GM21367 (cell line): ENCODE results near the gene HOXD12.

Experiments
- ATAC-seq: cut with Tn5 transposase; IDR thresholded peaks from one replicate; pipeline ENCODE4 v1.9.1; 2021; ENCODE audit not compliant: unreplicated experiment

Gene HOXD12

DNA sequence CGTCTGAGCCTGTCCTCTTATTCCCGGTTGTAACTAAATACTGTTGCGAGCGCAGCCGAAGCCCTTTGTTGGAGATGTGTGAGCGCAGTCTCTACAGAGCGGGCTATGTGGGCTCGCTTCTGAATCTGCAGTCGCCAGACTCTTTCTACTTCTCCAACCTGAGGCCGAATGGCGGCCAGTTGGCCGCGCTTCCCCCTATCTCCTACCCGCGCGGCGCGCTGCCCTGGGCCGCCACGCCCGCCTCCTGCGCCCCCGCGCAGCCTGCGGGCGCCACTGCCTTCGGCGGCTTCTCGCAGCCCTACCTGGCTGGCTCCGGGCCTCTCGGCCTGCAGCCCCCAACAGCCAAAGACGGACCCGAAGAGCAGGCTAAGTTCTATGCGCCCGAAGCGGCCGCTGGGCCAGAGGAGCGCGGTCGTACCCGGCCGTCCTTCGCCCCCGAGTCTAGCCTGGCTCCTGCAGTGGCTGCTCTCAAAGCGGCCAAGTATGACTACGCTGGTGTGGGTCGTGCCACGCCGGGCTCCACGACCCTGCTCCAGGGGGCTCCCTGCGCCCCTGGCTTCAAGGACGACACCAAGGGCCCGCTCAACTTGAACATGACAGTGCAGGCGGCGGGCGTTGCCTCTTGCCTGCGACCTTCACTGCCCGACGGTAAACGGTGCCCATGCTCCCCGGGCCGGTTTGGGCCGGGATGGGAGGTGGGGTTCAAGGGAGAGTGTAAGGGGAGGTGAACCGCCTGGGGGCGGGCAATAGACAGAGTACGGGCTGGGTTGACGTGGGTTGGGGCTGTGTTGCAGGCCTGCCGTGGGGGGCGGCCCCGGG is at the start of gene HOXD12:
Gene HOXD12 (plus strand): TSS at position 68 of the 819 bp plus-strand sequence. CDS start 7 bp downstream, at position 75.
- ATAC-seq: no peak

- ATAC-seq: no peak
These were observed 43.2 kb upstream of the HOXD12 start for GRCh38 chr2:176056406-176056805.

DNA sequence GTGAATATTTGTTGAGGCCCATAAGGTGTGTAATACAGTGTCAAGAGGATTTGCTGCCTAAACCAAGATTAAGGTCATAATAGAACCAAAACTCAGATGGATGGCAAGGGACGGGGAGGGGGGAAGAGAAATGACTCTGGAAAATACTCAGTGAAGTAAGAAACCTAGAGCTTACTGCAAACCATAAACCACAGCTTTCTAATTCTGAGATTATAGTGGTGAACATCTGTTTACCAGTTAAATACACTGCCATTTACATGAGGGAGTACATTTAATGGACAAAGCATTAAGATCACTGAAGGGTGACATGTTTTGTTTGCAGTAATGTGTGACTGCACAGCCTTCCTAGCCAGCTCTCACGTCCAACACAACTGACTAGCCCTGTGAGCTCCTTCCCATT is 35.6 kb upstream of the HOXD12 start:
- no peak for ATAC-seq

- no peak for ATAC-seq
These were observed 32.7 kb upstream of the HOXD12 start for GRCh38 chr2:176066645-176067588.

DNA sequence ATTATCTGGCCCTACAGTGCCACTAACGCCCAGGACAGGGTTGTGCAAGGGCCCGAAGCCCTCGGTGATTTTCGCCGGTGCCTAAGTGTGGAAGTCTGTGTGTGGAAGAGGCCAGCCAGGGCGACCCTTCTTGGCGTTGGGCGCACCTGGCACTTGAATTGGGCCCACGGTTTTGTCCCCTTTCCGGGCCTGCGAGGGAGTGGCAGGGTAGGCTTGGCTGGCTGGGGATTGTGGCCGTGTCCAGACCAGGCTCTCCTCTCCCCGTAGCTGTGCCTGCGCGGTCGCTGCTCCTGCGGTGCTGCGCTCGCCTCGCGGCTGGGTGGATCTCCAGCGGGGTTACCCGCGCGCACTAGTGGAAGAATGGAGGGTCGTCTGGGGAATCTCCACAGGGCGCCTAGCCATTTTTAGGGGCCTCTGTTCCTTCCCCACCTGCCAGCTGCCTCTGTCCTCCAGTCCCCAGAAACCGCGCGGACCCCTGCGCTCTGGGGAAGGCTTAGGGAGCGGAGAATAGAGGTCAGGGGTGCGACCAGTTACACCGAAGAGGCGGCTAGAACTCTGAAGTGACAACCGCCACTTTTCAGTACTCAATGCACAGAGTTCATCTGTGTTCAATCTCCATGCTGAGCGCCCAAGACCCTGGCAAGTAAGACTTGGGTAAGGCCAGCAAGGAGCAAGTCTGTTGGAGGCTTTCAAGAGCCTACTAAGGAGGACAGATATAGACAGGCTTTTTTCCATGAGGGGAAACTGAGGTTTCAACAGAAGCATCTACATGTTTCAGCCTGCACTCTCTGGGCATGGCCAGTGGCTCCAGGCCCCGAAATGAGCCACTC is 31.8 kb upstream of the HOXD12 start:
- no peak for ATAC-seq

DNA sequence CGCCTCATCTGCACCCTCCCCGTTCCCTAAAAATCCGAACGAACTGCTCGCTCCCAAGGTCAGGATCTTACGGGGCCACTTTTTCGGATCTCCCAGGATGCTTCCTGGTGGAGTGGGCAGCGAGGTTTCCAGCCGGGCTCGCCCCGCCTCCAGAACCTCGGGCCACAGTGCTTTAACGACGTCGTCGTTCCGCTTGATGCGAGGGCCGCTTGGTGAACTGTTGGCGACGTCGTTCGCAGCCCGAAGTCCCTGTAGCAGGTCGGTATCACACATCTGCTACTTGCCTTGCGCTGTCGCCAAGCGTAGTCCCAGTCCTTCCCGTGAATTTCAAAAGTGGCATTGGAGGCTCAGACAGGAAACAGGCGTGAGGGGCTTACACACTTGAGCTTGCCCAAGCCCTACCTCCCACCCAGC is 31.2 kb upstream of the HOXD12 start:
- ATAC-seq: no peak

DNA sequence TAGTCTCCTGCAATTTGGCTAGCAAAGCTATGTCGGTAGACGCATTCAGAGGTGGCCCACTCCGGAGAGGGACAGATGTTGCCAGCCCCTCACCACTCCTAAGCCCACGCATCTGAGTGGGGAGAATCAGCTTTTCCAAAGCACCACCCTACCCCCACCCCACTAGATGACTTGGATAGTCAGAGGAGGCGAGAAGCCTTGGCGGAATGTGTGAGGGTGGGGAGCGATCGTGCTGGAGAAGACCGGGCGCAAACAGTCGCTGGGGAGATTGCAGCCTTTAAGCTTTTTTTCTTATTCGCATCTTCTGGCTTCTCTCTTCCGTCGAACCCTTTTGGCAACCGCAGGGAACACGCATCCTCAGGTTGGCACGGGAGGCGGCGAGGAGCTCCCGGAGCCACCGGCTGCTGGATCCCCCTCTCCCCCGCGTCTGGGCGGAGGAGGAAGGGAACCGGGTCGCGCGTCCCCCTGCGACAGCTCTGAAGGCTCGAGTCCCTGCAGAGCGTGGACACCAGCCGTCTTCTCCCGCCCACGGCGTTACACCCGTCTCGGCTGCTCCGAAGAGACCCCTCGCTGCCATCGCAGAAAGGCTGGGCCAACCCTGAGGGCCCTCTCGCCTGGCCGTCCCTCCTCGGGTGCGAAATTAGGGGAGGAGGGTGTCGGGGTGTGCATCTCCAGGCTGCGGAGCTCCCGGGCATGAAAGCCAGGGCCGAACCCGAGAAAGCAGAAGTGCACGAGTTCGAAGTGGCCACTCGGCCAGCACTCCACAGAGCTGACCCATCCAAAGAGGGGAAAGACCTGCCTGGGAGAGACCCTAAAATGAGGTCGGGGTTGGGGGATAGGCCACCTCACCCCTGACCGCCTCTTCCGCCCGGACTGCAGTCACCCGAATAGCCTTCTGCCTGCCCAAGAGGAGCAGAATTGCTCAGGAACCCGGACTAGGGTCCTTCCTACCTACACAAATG is 28.0 kb upstream of the HOXD12 start:
- ATAC-seq: no peak

DNA sequence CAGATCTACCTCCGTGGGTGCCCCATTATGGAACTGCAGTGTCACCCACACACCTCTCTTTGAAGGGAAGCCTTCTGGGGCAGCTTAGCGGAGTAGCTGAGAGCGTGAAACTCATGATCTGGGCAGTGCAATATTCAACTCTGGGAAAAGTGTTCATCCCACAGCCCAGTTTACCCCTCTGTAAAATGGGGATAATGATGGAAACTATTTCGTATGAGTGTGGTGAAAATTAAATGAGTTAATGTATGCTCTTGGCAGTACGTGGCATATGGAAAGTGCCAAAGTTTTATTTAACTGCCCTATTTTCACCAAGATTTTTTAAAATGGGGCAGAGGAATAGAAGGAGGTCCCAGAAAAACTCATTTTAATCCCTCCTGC is 27.3 kb upstream of the HOXD12 start:
- no peak for ATAC-seq

- ATAC-seq: no peak
These were observed 26.4 kb upstream of the HOXD12 start for GRCh38 chr2:176072951-176073904.

GRCh38 chr2:176074919-176075425 is 24.6 kb upstream of the HOXD12 start:
- no peak for ATAC-seq

- no peak for ATAC-seq
These were observed 24.1 kb upstream of the HOXD12 start for GRCh38 chr2:176075481-176075880.

- no peak for ATAC-seq
These were observed 23.5 kb upstream of the HOXD12 start for GRCh38 chr2:176076063-176076462.

DNA sequence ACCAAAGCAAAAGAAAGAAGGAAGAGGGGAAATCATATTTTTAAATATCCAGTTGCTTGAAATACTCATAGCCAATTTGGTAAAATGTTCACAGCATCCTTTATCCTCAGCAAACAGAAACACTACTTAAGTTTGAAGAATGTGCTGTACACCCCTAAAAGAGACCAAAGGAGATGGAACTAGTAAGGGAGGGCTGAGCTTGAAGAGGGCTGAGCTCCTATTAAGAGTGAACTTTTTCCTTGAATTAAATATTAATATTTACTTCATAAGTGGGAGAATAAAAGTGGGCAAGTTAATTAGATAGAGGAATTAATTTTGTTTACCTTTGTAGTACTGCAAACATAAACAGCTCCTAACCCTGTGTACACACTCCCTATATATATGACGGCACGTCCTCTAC is 22.8 kb upstream of the HOXD12 start:
- ATAC-seq: no peak

GRCh38 chr2:176078541-176079284 is 20.9 kb upstream of the HOXD12 start:
- ATAC-seq: no peak

DNA sequence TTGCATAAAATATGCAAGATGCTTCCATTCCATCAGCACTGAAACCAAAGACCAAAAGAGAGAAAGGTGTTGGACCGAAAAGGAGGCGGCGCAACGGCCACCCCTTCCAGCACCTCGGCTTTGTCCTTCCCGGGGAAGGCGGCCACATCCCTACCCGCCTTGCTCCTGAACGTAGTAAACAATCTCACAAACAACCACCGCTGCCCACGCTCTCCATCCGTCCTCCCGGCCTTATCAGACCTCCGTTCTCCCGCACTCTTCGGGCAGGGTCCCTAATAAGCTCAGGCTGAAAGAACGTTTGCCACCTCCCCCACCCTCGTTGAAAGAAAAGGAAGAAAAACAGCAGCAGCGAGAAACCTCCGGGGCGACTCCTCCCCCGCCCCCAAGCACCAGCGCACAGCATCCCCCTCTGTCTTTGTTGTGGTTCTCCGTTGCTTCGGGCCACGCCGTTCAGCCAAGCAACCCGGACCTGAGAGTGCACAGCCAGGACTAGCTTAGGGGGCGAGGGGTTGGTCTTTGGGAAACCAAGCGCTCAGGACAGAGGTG is 20.2 kb upstream of the HOXD12 start:
- no peak for ATAC-seq

GRCh38 chr2:176079831-176080539 is 19.6 kb upstream of the HOXD12 start:
- ATAC-seq: no peak
